ENCODE results near the gene ACSM5.

The ACSM5 gene

DNA sequence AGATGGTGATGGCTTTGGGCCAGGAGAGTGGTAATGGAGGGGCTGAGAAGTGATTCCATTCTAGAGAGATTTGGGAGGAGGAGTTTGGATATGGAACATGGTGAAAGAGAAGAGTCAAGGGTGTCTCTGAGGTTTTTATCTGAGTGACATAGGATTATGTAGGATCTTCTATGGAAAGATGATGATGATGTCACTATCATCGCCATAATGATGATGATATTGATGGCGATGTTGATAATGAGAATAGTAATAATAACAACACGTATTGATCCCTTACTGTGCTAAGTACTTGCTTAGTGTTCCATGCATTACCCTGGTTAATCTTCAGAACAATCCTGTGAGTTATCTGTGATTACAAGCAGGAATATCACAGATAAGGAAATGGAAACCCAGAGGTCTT is 21.4 kb upstream of the ACSM5 start:
- no peak for DNase-seq (ENCODE audit: low read depth)
- in situ Hi-C loops (cut with HindIII; ENCODE audit: low sequenced_read_pairs) = loop anchor here (25.0 kb wide), 1 partner anchor 476 kb away; no protein-coding TSS in a partner anchor
- TF ChIP-seq, protein P1, sequence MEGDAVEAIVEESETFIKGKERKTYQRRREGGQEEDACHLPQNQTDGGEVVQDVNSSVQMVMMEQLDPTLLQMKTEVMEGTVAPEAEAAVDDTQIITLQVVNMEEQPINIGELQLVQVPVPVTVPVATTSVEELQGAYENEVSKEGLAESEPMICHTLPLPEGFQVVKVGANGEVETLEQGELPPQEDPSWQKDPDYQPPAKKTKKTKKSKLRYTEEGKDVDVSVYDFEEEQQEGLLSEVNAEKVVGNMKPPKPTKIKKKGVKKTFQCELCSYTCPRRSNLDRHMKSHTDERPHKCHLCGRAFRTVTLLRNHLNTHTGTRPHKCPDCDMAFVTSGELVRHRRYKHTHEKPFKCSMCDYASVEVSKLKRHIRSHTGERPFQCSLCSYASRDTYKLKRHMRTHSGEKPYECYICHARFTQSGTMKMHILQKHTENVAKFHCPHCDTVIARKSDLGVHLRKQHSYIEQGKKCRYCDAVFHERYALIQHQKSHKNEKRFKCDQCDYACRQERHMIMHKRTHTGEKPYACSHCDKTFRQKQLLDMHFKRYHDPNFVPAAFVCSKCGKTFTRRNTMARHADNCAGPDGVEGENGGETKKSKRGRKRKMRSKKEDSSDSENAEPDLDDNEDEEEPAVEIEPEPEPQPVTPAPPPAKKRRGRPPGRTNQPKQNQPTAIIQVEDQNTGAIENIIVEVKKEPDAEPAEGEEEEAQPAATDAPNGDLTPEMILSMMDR (IDR thresholded peaks at IDR 0.05; ENCODE audit: low read depth, low read length, missing control alignments) = no peak
- H3K4me3 ChIP-seq (ENCODE audit: low read depth, low read length) = no peak overlapping the region

GRCh38 chr16:20388854-20389253 is 20.5 kb upstream of the ACSM5 start:
- H3K4me3 ChIP-seq (ENCODE audit: low read depth, low read length) = no peak overlapping the region
- TF ChIP-seq, protein P1 (IDR thresholded peaks at IDR 0.05; ENCODE audit: low read depth, low read length, missing control alignments) = no peak
- in situ Hi-C loops (cut with HindIII; ENCODE audit: low sequenced_read_pairs) = loop anchor here (25.0 kb wide), 1 partner anchor 477 kb away; no protein-coding TSS in a partner anchor
- DNase-seq (ENCODE audit: low read depth) = no peak

GRCh38 chr16:20391045-20391444 is 18.3 kb upstream of the ACSM5 start:
- no peak overlapping the region for H3K4me3 ChIP-seq (ENCODE audit: low read depth, low read length)
- in situ Hi-C loops (cut with HindIII; ENCODE audit: low sequenced_read_pairs) = loop anchor here (25.0 kb wide), 1 partner anchor 479 kb away; no protein-coding TSS in a partner anchor
- DNase-seq (ENCODE audit: low read depth) = no peak
- TF ChIP-seq, protein P1 (IDR thresholded peaks at IDR 0.05; ENCODE audit: low read depth, low read length, missing control alignments) = no peak

GRCh38 chr16:20393801-20394577 is 15.3 kb upstream of the ACSM5 start:
- DNase-seq (ENCODE audit: low read depth) = no peak
- in situ Hi-C loops (cut with HindIII; ENCODE audit: low sequenced_read_pairs) = loop anchor here (25.0 kb wide), 1 partner anchor 482 kb away; no protein-coding TSS in a partner anchor
- H3K4me3 ChIP-seq (ENCODE audit: low read depth, low read length) = no peak overlapping the region
- TF ChIP-seq, protein P1 (IDR thresholded peaks at IDR 0.05; ENCODE audit: low read depth, low read length, missing control alignments) = no peak

GRCh38 chr16:20395946-20396345 is 13.4 kb upstream of the ACSM5 start:
- DNase-seq (ENCODE audit: low read depth) = no peak
- no peak overlapping the region for H3K4me3 ChIP-seq (ENCODE audit: low read depth, low read length)
- in situ Hi-C loops (cut with HindIII; ENCODE audit: low sequenced_read_pairs) = loop anchor here (25.0 kb wide), 1 partner anchor 484 kb away; no protein-coding TSS in a partner anchor
- TF ChIP-seq, protein P1 (IDR thresholded peaks at IDR 0.05; ENCODE audit: low read depth, low read length, missing control alignments) = no peak

GRCh38 chr16:20396846-20397467 is 12.4 kb upstream of the ACSM5 start:
- in situ Hi-C loops (cut with HindIII; ENCODE audit: low sequenced_read_pairs) = loop anchor here (25.0 kb wide), 1 partner anchor 485 kb away; no protein-coding TSS in a partner anchor
- DNase-seq (ENCODE audit: low read depth) = no peak
- H3K4me3 ChIP-seq (ENCODE audit: low read depth, low read length) = no peak overlapping the region
- TF ChIP-seq, protein P1 (IDR thresholded peaks at IDR 0.05; ENCODE audit: low read depth, low read length, missing control alignments) = no peak
